Activated CD4-positive, alpha-beta T cell treated with anti-CD3 and anti-CD28 coated beads, Interleukin-2, amount 50 U/mL, for 48 hours (primary cell): ENCODE data around the gene ZNF777.

Source experiments
- DNase-seq, 2 experiments: peaks; one replicate each; pipeline ENCODE4 v3.0.0-alpha.2; 2020

The ZNF777 gene

GRCh38 chr7:149476791-149477190 is 15.9 kb upstream of the ZNF777 start:
- no peak for DNase-seq

- DNase-seq = no peak
Observed at GRCh38 chr7:149475121-149476045, 14.5 kb upstream of the ZNF777 start.

- no peak for DNase-seq
Observed at GRCh38 chr7:149474309-149475120, 13.7 kb upstream of the ZNF777 start.

GRCh38 chr7:149473251-149473650 is 12.4 kb upstream of the ZNF777 start:
- no peak for DNase-seq

- no peak for DNase-seq
Observed at GRCh38 chr7:149471289-149471953, 10.6 kb upstream of the ZNF777 start.

- no peak for DNase-seq
Observed at GRCh38 chr7:149469806-149470205, 8.9 kb upstream of the ZNF777 start.

- no peak for DNase-seq
Observed at GRCh38 chr7:149468208-149468607, 7.3 kb upstream of the ZNF777 start.

GRCh38 chr7:149467321-149467859 is 6.5 kb upstream of the ZNF777 start:
- DNase-seq = no peak

GRCh38 chr7:149466364-149466763 is 5.5 kb upstream of the ZNF777 start:
- no peak for DNase-seq

GRCh38 chr7:149463500-149464161 is 2.8 kb upstream of the ZNF777 start:
- DNase-seq = no peak

GRCh38 chr7:149462101-149462520 is 1.2 kb upstream of the ZNF777 start:
- no peak for DNase-seq

- DNase-seq = peak; percentile 33 to 41
Observed at GRCh38 chr7:149459540-149460452, 1.1 kb downstream of the ZNF777 start.

GRCh38 chr7:149459201-149459539 is 1.7 kb downstream of the ZNF777 start:
- DNase-seq = no peak

- DNase-seq = no peak
Observed at GRCh38 chr7:149458235-149458634, 2.6 kb downstream of the ZNF777 start.

GRCh38 chr7:149457766-149458165 is 3.1 kb downstream of the ZNF777 start:
- DNase-seq = no peak

- no peak for DNase-seq
Observed at GRCh38 chr7:149456506-149457421, 4.1 kb downstream of the ZNF777 start.

GRCh38 chr7:149455175-149455950 is 5.5 kb downstream of the ZNF777 start:
- DNase-seq = no peak

GRCh38 chr7:149454750-149455149 is 6.1 kb downstream of the ZNF777 start:
- no peak for DNase-seq

GRCh38 chr7:149454006-149454405 is 6.9 kb downstream of the ZNF777 start:
- DNase-seq = no peak
